ENCODE results near the gene AQR. TPM values are rescaled to one million over a fixed set of nuclear protein-coding genes. Genes with fewer than 3 reads are reported as not detected.

The AQR gene
- total RNA-seq, 1 experiment from 2014 or later, result 54.4 TPM

GRCh38 chr15:34942363-34942762 is 27.2 kb downstream of the AQR start:
- no peaks in the 10 kb centered on the region for H3K27me3 ChIP-seq (ENCODE audit: insufficient read depth, low read length)
- H3K27me3 Mint-ChIP-seq (ENCODE audit: low read depth), result no peaks in the 10 kb centered on the region
- no peak overlapping the region for H4K5ac ChIP-seq (ENCODE audit: insufficient read length, low read depth, low read length)
- no peak for TF ChIP-seq CTCF (conservative IDR thresholded peaks at IDR 0.05)
- H3K4me1 ChIP-seq (ENCODE audit: insufficient read depth, low read length), result no peaks in the 10 kb centered on the region
- H3K36me3 Mint-ChIP-seq (ENCODE audit: insufficient read depth in 1 of 3, low read depth in 3 of 3), result peaks cover 9 to 56% (median 54%) of the 10 kb centered on the region in 3 experiments
- no peak overlapping the region for H3K4me2 ChIP-seq (ENCODE audit: insufficient read depth, insufficient read length, low read length)
- no peak overlapping the region for H4K91ac ChIP-seq (ENCODE audit: insufficient read length, low read depth, low read length)
- H2AK5ac ChIP-seq (ENCODE audit: insufficient read length, low read length), result no peak overlapping the region
- no peak overlapping the region for H2BK5ac ChIP-seq (ENCODE audit: insufficient read length, low read length)
- no peaks in the 10 kb centered on the region for H3K79me1 ChIP-seq (ENCODE audit: insufficient read depth, low read depth, low read length, poor library complexity, severe bottlenecking)
- no peak overlapping the region for H3K14ac ChIP-seq (ENCODE audit: insufficient read depth, low read length)
- no peak overlapping the region for H3K23ac ChIP-seq (ENCODE audit: insufficient read length, low read depth, low read length)
- no peaks in the 10 kb centered on the region for H3K79me2 ChIP-seq (ENCODE audit: insufficient read depth, low read length)
- H3K56ac ChIP-seq (ENCODE audit: insufficient read length, low read depth, low read length), result no peak overlapping the region
- H3K4me1 Mint-ChIP-seq, result no peaks in the 10 kb centered on the region
- no peaks in the 10 kb centered on the region for H3K9me3 ChIP-seq (ENCODE audit: control insufficient read depth, low read depth, low read length)
- no peak overlapping the region for H3K4me3 Mint-ChIP-seq
- no peak overlapping the region for H2BK12ac ChIP-seq (ENCODE audit: insufficient read length, low read depth, low read length)
- no peak overlapping the region for H3T11ph ChIP-seq (ENCODE audit: low read length)
- H3K9ac ChIP-seq (ENCODE audit: extremely low read depth, insufficient read length, low read length), result no peak overlapping the region
- no peak overlapping the region for H3K27ac Mint-ChIP-seq
- no peak overlapping the region for H2BK120ac ChIP-seq (ENCODE audit: low read depth, low read length, poor library complexity, severe bottlenecking)
- no peak overlapping the region for H3K4ac ChIP-seq (ENCODE audit: low read depth, low read length)
- no peak overlapping the region for H3K18ac ChIP-seq (ENCODE audit: insufficient read length, low read depth, low read length)
- H2AFZ ChIP-seq (ENCODE audit: low read length), result no peak overlapping the region
- no peak overlapping the region for H2BK20ac ChIP-seq (ENCODE audit: low read depth, low read length, poor library complexity, severe bottlenecking)
- no peak overlapping the region for H3K27ac ChIP-seq (ENCODE audit: insufficient read length, low read depth, low read length)
- no peaks in the 10 kb centered on the region; a peak in 1 of 5 replicates for H3K9me3 Mint-ChIP-seq
- no peaks in the 10 kb centered on the region for H4K20me1 ChIP-seq (ENCODE audit: control insufficient read depth, insufficient read depth, insufficient read length)
- no peak overlapping the region for H4K8ac ChIP-seq (replicated peaks; ENCODE audit: insufficient read length, low read depth, low read length)
- H3K23me2 ChIP-seq (ENCODE audit: insufficient read length, low read depth, low read length, poor library complexity, severe bottlenecking), result no peaks in the 10 kb centered on the region
- no CpG with 5 or more reads among the region's 6 CpGs for WGBS (ENCODE audit: extremely low coverage, insufficient read length, low lambda C conversion rate)
- DNase-seq, result no peak
- no peak overlapping the region for H2BK15ac ChIP-seq (ENCODE audit: low read depth, low read length)
